DND-41 (cell line): Measurements from ENCODE around the gene DIP2B.

Experiments used
- ATAC-seq: fragments of 200-7000 bp; cut with Tn5 transposase; 3 replicates; pipeline ENCODE4 v1.9.1; 2021; ENCODE audit warnings: low read depth; ENCODE audit not compliant: insufficient read depth
- DNase-seq: peaks from one replicate; pipeline ENCODE4 v3.0.0-alpha.2; 2020
- H2AFZ ChIP-seq: 2 replicates; pipeline ENCODE4 v1.6.0; 2012; ENCODE audit warnings: low read depth, low read length
- H3K27ac ChIP-seq: 2 replicates; pipeline ENCODE4 v1.5.1; 2012; ENCODE audit warnings: low read length, inconsistent platforms
- H3K27me3 ChIP-seq: fragments of 200-600 bp; sonication (generic); 2 replicates; pipeline ENCODE4 v1.6.0; 2012; ENCODE audit warnings: low read length, mild to moderate bottlenecking, inconsistent platforms; ENCODE audit not compliant: insufficient read depth, poor library complexity
- H3K36me3 ChIP-seq: 2 replicates; pipeline ENCODE4 v1.5.1; 2012; ENCODE audit warnings: low read length, inconsistent platforms; ENCODE audit not compliant: insufficient read depth
- H3K4me1 ChIP-seq: 2 replicates; pipeline ENCODE4 v1.5.1; 2012; ENCODE audit warnings: mild to moderate bottlenecking, low read length; ENCODE audit not compliant: insufficient read depth
- H3K4me2 ChIP-seq: 2 replicates; pipeline ENCODE4 v1.6.0; 2012; ENCODE audit warnings: mild to moderate bottlenecking, moderate library complexity, low read length, inconsistent platforms; ENCODE audit not compliant: insufficient read depth
- H3K4me3 ChIP-seq, 2 experiments: fragments of 200-600 bp in 1 of 2; shearing (Covaris generic) in 1 of 2; 2 replicates each; pipeline ENCODE4 v1.5.1; 2012 to 2016; ENCODE audit warnings: inconsistent platforms in 2 of 2, low read length in 2 of 2, mild to moderate bottlenecking in 2 of 2, low read depth in 1 of 2, moderate library complexity in 1 of 2
- H3K79me2 ChIP-seq: 2 replicates; pipeline ENCODE4 v1.6.0; 2012; ENCODE audit warnings: low read length, inconsistent platforms; ENCODE audit not compliant: insufficient read depth
- H3K9ac ChIP-seq: 2 replicates; pipeline ENCODE4 v1.6.0; 2012; ENCODE audit warnings: low read depth, mild to moderate bottlenecking, inconsistent platforms, low read length, moderate library complexity
- H3K9me3 ChIP-seq: 2 replicates; pipeline ENCODE4 v1.5.1; 2012; ENCODE audit warnings: low read length, moderate library complexity, mild to moderate bottlenecking, inconsistent platforms; ENCODE audit not compliant: insufficient read depth, severe bottlenecking
- H4K20me1 ChIP-seq: 2 replicates; pipeline ENCODE4 v1.6.0; 2012; ENCODE audit warnings: low read length; ENCODE audit not compliant: insufficient read depth
- EZH2 ChIP-seq: IDR thresholded peaks from 3 replicates; pipeline ENCODE4 v1.6.1; 2012; ENCODE audit warnings: borderline replicate concordance, low read depth, mild to moderate bottlenecking, moderate library complexity, low read length, inconsistent platforms; ENCODE audit not compliant: severe bottlenecking
- TF ChIP-seq, protein P1 (sequence below): IDR thresholded peaks from 2 replicates; pipeline ENCODE4 v1.5.1; 2012; ENCODE audit warnings: borderline replicate concordance, low read length, moderate library complexity, mild to moderate bottlenecking; ENCODE audit not compliant: poor library complexity, severe bottlenecking; ENCODE audit errors: extremely low read depth

Gene DIP2B

DNA sequence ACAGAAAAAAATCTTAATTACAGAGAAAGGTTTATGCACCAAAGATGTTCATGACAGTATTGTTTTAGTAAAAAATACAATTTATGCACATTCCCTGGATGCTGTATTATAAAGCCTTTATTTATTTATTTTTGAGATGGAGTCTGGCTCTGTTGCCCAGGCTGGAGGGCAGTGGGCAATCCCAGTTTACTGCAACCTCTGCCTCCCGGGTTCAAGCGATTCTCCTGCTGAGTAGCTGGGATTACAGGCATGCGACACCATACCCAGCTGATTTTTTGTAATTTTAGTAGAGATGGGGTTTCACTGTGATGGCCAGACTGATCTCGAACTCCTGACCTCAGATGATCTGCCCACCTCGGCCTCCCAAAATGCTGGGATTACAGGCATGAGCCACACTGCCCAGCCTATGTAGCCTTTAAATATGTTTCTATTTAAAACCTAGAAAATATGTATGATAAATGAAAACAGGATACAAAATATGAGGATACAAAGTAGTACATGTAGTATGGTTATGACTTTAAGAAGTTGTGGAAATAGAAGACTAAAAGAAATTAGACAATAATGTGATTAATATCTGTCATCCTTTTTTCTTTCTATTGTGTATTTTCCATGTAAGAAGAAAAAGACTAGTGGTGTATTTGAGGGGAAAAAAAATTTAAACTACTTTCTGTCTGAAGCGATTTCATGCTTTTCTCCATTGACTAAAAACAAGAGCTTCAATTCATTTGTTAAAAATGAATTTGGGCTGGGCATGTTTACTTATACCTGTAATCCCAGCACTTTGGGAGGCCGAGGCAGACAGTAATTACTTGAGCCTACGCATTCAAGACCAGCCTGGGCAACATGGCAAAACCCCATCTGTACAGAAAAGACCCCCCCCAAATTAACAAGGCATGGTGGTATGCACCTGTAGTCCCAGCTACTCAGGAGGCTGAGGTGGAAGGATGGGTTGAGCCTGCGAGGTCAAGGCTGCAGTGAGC lies 272.3 kb downstream of the DIP2B start:
- no peaks in the 10 kb centered on the region for H3K4me1 ChIP-seq
- H3K4me3 ChIP-seq = no peak overlapping the region
- no peak overlapping the region for H3K27ac ChIP-seq
- H3K9ac ChIP-seq = no peak overlapping the region
- peaks cover 81% of the 10 kb centered on the region for H3K79me2 ChIP-seq
- peaks cover 14% of the 10 kb centered on the region; the same call in 1 of the 2 replicates for H4K20me1 ChIP-seq
- no peak for ATAC-seq
- DNase-seq = no peak
- no peaks in the 10 kb centered on the region for H3K9me3 ChIP-seq
- TF ChIP-seq, protein P1, sequence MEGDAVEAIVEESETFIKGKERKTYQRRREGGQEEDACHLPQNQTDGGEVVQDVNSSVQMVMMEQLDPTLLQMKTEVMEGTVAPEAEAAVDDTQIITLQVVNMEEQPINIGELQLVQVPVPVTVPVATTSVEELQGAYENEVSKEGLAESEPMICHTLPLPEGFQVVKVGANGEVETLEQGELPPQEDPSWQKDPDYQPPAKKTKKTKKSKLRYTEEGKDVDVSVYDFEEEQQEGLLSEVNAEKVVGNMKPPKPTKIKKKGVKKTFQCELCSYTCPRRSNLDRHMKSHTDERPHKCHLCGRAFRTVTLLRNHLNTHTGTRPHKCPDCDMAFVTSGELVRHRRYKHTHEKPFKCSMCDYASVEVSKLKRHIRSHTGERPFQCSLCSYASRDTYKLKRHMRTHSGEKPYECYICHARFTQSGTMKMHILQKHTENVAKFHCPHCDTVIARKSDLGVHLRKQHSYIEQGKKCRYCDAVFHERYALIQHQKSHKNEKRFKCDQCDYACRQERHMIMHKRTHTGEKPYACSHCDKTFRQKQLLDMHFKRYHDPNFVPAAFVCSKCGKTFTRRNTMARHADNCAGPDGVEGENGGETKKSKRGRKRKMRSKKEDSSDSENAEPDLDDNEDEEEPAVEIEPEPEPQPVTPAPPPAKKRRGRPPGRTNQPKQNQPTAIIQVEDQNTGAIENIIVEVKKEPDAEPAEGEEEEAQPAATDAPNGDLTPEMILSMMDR = no peak
- peaks cover 12% of the 10 kb centered on the region for H3K36me3 ChIP-seq
- H2AFZ ChIP-seq = no peak overlapping the region
- H3K27me3 ChIP-seq = no peaks in the 10 kb centered on the region
- no peak overlapping the region for H3K4me2 ChIP-seq

DNA sequence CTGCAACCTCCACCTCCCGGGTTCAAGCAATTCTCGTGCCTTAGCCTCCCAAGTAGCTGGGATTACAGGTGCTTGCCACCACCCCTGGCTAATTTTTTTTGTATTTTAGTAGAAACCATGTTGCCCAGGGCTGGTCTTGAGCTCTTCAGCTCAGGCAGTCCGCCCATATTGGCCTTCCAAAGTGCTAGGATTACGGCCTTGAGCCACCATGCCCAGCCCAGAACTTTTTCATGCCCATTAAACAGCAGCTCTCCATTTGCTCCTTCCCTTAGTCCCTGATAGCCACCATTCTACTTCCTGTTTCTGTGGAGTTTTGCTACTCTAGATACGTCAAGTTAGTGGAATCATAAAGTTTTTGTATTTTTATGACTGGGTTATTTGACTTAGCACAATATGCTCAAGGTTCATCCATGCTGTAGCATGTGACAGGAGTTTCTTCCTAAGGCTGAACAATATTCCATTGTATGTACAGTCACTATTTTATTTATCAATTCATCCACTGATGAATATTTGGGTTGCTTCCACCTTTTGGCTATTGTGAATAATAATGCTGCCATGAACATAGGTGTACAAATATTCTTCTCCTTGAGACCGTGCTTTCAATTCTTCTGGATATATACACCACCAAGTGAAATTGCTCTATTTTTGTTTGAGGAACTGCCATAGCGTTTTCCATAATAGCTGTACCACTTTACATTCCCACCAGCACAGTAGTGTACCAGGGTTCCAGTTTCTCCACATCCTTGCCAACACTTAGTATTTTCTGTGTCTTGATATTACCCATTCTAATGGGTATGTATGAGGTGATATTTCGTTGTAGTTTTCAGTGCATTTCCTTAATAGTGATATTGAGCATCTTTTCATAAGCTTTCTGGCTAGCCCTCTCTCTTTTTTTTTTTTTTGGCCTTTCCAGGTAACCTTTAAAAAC lies 274.1 kb downstream of the DIP2B start:
- Histone ChIP-seq H3K27ac (no peak overlapping the region), H3K27me3 (no peaks in the 10 kb centered on the region), H3K9me3 (no peaks in the 10 kb centered on the region), H4K20me1 (peaks cover 6% of the 10 kb centered on the region; the same call in 1 of the 2 replicates), H2AFZ (no peak overlapping the region), H3K4me3 (no peak overlapping the region), H3K9ac (no peak overlapping the region), H3K4me2 (no peak overlapping the region), H3K79me2 (peaks cover 62% of the 10 kb centered on the region), H3K4me1 (no peaks in the 10 kb centered on the region), H3K36me3 (peaks cover 14% of the 10 kb centered on the region; the same call in 1 of the 2 replicates)
- ATAC-seq (no peak), DNase-seq (no peak)
- TF ChIP-seq, protein P1 = no peak
- TF ChIP-seq EZH2 = no peak

DNA sequence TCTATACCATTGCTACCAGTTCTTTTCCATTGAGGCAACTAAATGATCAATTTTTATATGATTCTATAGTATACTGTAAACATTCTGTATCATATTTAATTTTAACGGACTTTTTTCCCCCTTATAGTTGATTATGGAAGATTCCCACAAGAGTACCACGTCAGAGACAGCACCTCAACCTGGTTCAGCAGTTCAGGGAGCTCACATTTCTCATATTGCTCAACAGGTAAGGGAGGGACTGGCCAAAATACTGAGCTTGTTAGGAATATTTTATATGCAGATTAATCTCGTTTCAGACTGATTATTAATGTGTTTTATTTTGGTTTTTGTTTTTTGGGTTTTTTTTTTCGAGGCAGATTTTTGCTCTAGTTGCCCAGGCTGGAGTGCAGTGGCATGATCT lies 275.2 kb downstream of the DIP2B start:
- DNase-seq (no peak), ATAC-seq (no peak)
- H4K20me1 ChIP-seq = peaks cover 6% of the 10 kb centered on the region; the same call in 1 of the 2 replicates
- no peak overlapping the region for H3K9ac ChIP-seq
- no peak overlapping the region for H3K27ac ChIP-seq
- H3K27me3 ChIP-seq = no peaks in the 10 kb centered on the region
- peaks cover 14% of the 10 kb centered on the region; the same call in 1 of the 2 replicates for H3K36me3 ChIP-seq
- H3K4me3 ChIP-seq = no peak overlapping the region
- no peaks in the 10 kb centered on the region for H3K4me1 ChIP-seq
- H2AFZ ChIP-seq = no peak overlapping the region
- H3K9me3 ChIP-seq = no peaks in the 10 kb centered on the region
- TF ChIP-seq, protein P1 = no peak
- no peak for TF ChIP-seq EZH2
- H3K4me2 ChIP-seq = no peak overlapping the region
- H3K79me2 ChIP-seq = peaks cover 57% of the 10 kb centered on the region
